Tibial nerve (tissue), 3 donors: ENCODE results near the gene C14orf180.

Experiments
- POLR2A ChIP-seq, 2 donors: fragments of 450-650 bp; IDR thresholded peaks; one replicate each; pipeline ENCODE4 v1.6.1; 2017; ENCODE audit warnings: antibody characterized with exemption in 2 of 2, mild to moderate bottlenecking in 2 of 2, moderate library complexity in 2 of 2
- TF ChIP-seq, protein P1 (sequence below), 5 experiments: fragments of 200-600 bp in 3 of 5; fragments of 450-650 bp in 2 of 5; sonication (generic) in 3 of 5; IDR thresholded peaks; one replicate each; pipeline ENCODE4 v1.5.1; 2016 to 2019; ENCODE audit warnings: antibody characterized with exemption in 5 of 5, mild to moderate bottlenecking in 3 of 5, moderate library complexity in 2 of 5

- TF ChIP-seq, protein P1, sequence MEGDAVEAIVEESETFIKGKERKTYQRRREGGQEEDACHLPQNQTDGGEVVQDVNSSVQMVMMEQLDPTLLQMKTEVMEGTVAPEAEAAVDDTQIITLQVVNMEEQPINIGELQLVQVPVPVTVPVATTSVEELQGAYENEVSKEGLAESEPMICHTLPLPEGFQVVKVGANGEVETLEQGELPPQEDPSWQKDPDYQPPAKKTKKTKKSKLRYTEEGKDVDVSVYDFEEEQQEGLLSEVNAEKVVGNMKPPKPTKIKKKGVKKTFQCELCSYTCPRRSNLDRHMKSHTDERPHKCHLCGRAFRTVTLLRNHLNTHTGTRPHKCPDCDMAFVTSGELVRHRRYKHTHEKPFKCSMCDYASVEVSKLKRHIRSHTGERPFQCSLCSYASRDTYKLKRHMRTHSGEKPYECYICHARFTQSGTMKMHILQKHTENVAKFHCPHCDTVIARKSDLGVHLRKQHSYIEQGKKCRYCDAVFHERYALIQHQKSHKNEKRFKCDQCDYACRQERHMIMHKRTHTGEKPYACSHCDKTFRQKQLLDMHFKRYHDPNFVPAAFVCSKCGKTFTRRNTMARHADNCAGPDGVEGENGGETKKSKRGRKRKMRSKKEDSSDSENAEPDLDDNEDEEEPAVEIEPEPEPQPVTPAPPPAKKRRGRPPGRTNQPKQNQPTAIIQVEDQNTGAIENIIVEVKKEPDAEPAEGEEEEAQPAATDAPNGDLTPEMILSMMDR (IDR thresholded peaks at IDR 0.05): no peak
- no peak for TF ChIP-seq POLR2A (IDR thresholded peaks at IDR 0.05)
These were observed 12.7 kb downstream of the C14orf180 start for GRCh38 chr14:104592292-104592672.
